SK-N-SH (cell line): ENCODE results near the gene LSM14A.

ENCODE experiments used
- CHD2 ChIP-seq: fragments of 150-350 bp; IDR thresholded peaks from 2 replicates; pipeline ENCODE4 v1.6.1; 2018; ENCODE audit warnings: low read length; ENCODE audit not compliant: partially characterized antibody
- ELF1 ChIP-seq: IDR thresholded peaks from 2 replicates; pipeline ENCODE4 v1.4.0; 2012
- JUND ChIP-seq: IDR thresholded peaks from 2 replicates; pipeline ENCODE4 v1.4.0; 2012
- NFIC ChIP-seq: IDR thresholded peaks from 2 replicates; pipeline ENCODE4 v1.4.0; 2012; ENCODE audit warnings: borderline replicate concordance
- POLR2AphosphoS5 ChIP-seq: IDR thresholded peaks from 2 replicates; pipeline ENCODE4 v1.6.1; 2012; ENCODE audit warnings: low read depth, low read length
- RAD21 ChIP-seq: IDR thresholded peaks from 2 replicates; pipeline ENCODE4 v1.6.1; 2012; ENCODE audit warnings: mild to moderate bottlenecking, low read length
- SMC3 ChIP-seq: IDR thresholded peaks from 2 replicates; pipeline ENCODE4 v1.6.1; 2012; ENCODE audit warnings: low read depth, low read length, improper control_type of control experiment
- TF ChIP-seq, protein P1 (sequence below): fragments of 200-600 bp; sonication (generic); IDR thresholded peaks from 2 replicates; pipeline ENCODE4 v1.6.1; 2017; ENCODE audit warnings: antibody characterized with exemption, mild to moderate bottlenecking, moderate library complexity

DNA sequence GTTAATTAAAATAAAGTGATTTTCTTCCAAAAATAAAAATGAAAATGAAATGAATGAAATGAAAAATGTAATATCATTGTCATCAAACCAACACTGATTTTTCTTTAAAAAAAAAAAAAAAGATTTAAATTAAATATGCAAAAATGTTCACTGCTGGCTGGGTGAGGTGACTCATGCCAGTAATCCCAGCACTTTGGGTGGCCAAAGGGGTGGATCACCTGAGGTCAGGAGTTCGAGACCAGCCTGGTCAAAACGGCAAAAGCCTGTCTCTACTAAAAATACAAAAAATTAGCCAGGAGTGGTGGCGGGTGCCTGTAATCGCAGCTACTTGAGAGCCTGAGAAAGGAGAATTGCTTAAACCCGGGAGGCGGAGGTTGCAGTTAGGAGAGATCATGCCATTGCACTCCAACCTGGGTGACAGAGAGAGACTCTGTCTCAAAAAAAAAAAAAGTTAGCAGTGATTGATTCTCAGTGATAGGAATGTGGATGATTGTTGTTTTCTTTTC lies 44.6 kb upstream of the LSM14A start:
- TF ChIP-seq, protein P1, sequence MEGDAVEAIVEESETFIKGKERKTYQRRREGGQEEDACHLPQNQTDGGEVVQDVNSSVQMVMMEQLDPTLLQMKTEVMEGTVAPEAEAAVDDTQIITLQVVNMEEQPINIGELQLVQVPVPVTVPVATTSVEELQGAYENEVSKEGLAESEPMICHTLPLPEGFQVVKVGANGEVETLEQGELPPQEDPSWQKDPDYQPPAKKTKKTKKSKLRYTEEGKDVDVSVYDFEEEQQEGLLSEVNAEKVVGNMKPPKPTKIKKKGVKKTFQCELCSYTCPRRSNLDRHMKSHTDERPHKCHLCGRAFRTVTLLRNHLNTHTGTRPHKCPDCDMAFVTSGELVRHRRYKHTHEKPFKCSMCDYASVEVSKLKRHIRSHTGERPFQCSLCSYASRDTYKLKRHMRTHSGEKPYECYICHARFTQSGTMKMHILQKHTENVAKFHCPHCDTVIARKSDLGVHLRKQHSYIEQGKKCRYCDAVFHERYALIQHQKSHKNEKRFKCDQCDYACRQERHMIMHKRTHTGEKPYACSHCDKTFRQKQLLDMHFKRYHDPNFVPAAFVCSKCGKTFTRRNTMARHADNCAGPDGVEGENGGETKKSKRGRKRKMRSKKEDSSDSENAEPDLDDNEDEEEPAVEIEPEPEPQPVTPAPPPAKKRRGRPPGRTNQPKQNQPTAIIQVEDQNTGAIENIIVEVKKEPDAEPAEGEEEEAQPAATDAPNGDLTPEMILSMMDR: no peak
- no peak for TF ChIP-seq CHD2
- TF ChIP-seq ELF1: no peak
- TF ChIP-seq POLR2AphosphoS5: no peak
- no peak for TF ChIP-seq SMC3
- no peak for TF ChIP-seq RAD21
- TF ChIP-seq JUND: no peak
- TF ChIP-seq NFIC: no peak
